ENCODE measurements around the gene DHX35. TPM values are rescaled to one million over a fixed set of nuclear protein-coding genes. Genes with fewer than 3 reads are reported as not detected.

Gene DHX35
- total and polyA plus RNA-seq, 2 experiments from 2014 or later, result 8.3 to 25.9 TPM

GRCh38 chr20:38937000-38937399, 25.1 kb upstream of the DHX35 start:
- peaks cover 84% of the 10 kb centered on the region for H4K20me1 ChIP-seq (replicated peaks; ENCODE audit: insufficient read depth)
- no peak overlapping the region for H2AFZ ChIP-seq
- DNase-seq (ENCODE audit: low spot score), result no peak
- peaks cover 35% of the 10 kb centered on the region for H3K4me1 Mint-ChIP-seq
- peaks cover 99% of the 10 kb centered on the region for H3K79me2 ChIP-seq (replicated peaks; ENCODE audit: insufficient read depth)
- H3F3A ChIP-seq (replicated peaks; ENCODE audit: low read depth), result no peaks in the 10 kb centered on the region
- TF ChIP-seq STAT1 (IDR thresholded peaks at IDR 0.05; ENCODE audit: unreplicated experiment) (no peak), ZNF462 (CRISPR knock-in tag; IDR thresholded peaks at IDR 0.05) (no peak), CTCF (conservative IDR thresholded peaks at IDR 0.05; ENCODE audit: low read depth in 2 of 2) (no peak), EZH2 (IDR thresholded peaks at IDR 0.05; ENCODE audit: low read depth, unreplicated experiment) (no peak), POLR2AphosphoS5 (IDR thresholded peaks at IDR 0.05; ENCODE audit: low read depth) (no peak), ZNF331 (CRISPR knock-in tag; IDR thresholded peaks at IDR 0.05; ENCODE audit: low read depth) (no peak), JUNB (IDR thresholded peaks at IDR 0.05; ENCODE audit: unreplicated experiment) (no peak), NANOG (IDR thresholded peaks at IDR 0.05; ENCODE audit: borderline replicate concordance) (no peak), EZH2phosphoT487 (IDR thresholded peaks at IDR 0.05; ENCODE audit: unreplicated experiment) (no peak), CREB1 (CRISPR knock-in tag; IDR thresholded peaks at IDR 0.05; ENCODE audit: low read depth) (no peak), ZNF114 (CRISPR knock-in tag; IDR thresholded peaks at IDR 0.05) (no peak)
- TF ChIP-seq, protein P1, sequence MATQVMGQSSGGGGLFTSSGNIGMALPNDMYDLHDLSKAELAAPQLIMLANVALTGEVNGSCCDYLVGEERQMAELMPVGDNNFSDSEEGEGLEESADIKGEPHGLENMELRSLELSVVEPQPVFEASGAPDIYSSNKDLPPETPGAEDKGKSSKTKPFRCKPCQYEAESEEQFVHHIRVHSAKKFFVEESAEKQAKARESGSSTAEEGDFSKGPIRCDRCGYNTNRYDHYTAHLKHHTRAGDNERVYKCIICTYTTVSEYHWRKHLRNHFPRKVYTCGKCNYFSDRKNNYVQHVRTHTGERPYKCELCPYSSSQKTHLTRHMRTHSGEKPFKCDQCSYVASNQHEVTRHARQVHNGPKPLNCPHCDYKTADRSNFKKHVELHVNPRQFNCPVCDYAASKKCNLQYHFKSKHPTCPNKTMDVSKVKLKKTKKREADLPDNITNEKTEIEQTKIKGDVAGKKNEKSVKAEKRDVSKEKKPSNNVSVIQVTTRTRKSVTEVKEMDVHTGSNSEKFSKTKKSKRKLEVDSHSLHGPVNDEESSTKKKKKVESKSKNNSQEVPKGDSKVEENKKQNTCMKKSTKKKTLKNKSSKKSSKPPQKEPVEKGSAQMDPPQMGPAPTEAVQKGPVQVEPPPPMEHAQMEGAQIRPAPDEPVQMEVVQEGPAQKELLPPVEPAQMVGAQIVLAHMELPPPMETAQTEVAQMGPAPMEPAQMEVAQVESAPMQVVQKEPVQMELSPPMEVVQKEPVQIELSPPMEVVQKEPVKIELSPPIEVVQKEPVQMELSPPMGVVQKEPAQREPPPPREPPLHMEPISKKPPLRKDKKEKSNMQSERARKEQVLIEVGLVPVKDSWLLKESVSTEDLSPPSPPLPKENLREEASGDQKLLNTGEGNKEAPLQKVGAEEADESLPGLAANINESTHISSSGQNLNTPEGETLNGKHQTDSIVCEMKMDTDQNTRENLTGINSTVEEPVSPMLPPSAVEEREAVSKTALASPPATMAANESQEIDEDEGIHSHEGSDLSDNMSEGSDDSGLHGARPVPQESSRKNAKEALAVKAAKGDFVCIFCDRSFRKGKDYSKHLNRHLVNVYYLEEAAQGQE (IDR thresholded peaks at IDR 0.05; ENCODE audit: unreplicated experiment), result no peak
- TF ChIP-seq, protein P2, sequence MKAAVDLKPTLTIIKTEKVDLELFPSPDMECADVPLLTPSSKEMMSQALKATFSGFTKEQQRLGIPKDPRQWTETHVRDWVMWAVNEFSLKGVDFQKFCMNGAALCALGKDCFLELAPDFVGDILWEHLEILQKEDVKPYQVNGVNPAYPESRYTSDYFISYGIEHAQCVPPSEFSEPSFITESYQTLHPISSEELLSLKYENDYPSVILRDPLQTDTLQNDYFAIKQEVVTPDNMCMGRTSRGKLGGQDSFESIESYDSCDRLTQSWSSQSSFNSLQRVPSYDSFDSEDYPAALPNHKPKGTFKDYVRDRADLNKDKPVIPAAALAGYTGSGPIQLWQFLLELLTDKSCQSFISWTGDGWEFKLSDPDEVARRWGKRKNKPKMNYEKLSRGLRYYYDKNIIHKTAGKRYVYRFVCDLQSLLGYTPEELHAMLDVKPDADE (IDR thresholded peaks at IDR 0.05), result no peak
- no peak overlapping the region for H3K27ac ChIP-seq (ENCODE audit: low read depth)
- ATAC-seq, result no peak
- peak overlapping the region; percentile 24; the same call in 1 of the 2 replicates for H3K27ac Mint-ChIP-seq
- peaks cover 45% of the 10 kb centered on the region for H3K36me3 Mint-ChIP-seq (ENCODE audit: low read depth)
- H3K36me3 ChIP-seq (ENCODE audit: insufficient read depth), result peaks cover 14% of the 10 kb centered on the region
- H3K4me1 ChIP-seq (ENCODE audit: insufficient read depth), result peaks cover 9% of the 10 kb centered on the region; the same call in 1 of the 2 replicates
- no peak overlapping the region for H3K4me3 Mint-ChIP-seq
- H3K9me2 ChIP-seq (ENCODE audit: insufficient read depth), result no peaks in the 10 kb centered on the region
- H3K27me3 Mint-ChIP-seq (ENCODE audit: insufficient read depth, low read depth, poor library complexity), result peaks cover 7% of the 10 kb centered on the region
- no peaks in the 10 kb centered on the region for H3K27me3 ChIP-seq (ENCODE audit: insufficient read depth)
- H3K9me3 Mint-ChIP-seq, result no peaks in the 10 kb centered on the region
- no peak overlapping the region for H3K4me3 ChIP-seq
- no peak overlapping the region for H3K4me2 ChIP-seq
